H9 (cell line): ENCODE results near the gene MARCHF7. TPM values are rescaled to one million over a fixed set of nuclear protein-coding genes. Genes with fewer than 3 reads are reported as not detected.

Experiments
- DNase-seq: peaks from one replicate; pipeline ENCODE4 v3.0.0-alpha.2; 2017
- H2AFZ ChIP-seq: one replicate; pipeline ENCODE4 v1.6.1; 2013; ENCODE audit warnings: mild to moderate bottlenecking, low read length, control low read depth, moderate library complexity
- H2AK5ac ChIP-seq: 2 replicates; pipeline ENCODE4 v1.6.1; 2013; ENCODE audit warnings: low read length, control low read depth, mixed read lengths; ENCODE audit not compliant: insufficient read length
- H2BK120ac ChIP-seq: one replicate; pipeline ENCODE4 v1.6.1; 2013; ENCODE audit warnings: low read depth, mild to moderate bottlenecking, low read length, control low read depth, inconsistent platforms; ENCODE audit not compliant: poor library complexity, severe bottlenecking
- H2BK12ac ChIP-seq: 2 replicates; pipeline ENCODE4 v1.6.1; 2013; ENCODE audit warnings: low read length, control low read depth, mixed read lengths, low read depth; ENCODE audit not compliant: insufficient read length
- H2BK15ac ChIP-seq: 2 replicates; pipeline ENCODE4 v1.6.1; 2013; ENCODE audit warnings: low read depth, low read length, control low read depth
- H2BK20ac ChIP-seq: one replicate; pipeline ENCODE4 v1.6.1; 2013; ENCODE audit warnings: low read depth, mild to moderate bottlenecking, low read length, control low read depth, inconsistent platforms; ENCODE audit not compliant: poor library complexity, severe bottlenecking
- H2BK5ac ChIP-seq: 2 replicates; pipeline ENCODE4 v1.6.1; 2013; ENCODE audit warnings: low read length, control low read depth, mixed read lengths; ENCODE audit not compliant: insufficient read length
- H3K14ac ChIP-seq: 2 replicates; pipeline ENCODE4 v1.6.1; 2013; ENCODE audit warnings: low read length, control low read depth; ENCODE audit not compliant: insufficient read depth
- H3K18ac ChIP-seq: 2 replicates; pipeline ENCODE4 v1.6.1; 2013; ENCODE audit warnings: low read depth, mild to moderate bottlenecking, mixed read lengths, low read length, control low read depth; ENCODE audit not compliant: insufficient read length
- H3K23ac ChIP-seq: 2 replicates; pipeline ENCODE4 v1.6.1; 2013; ENCODE audit warnings: low read length, control low read depth, mixed read lengths, low read depth; ENCODE audit not compliant: insufficient read length
- H3K23me2 ChIP-seq: 2 replicates; pipeline ENCODE4 v1.6.1; 2013; ENCODE audit warnings: low read depth, mild to moderate bottlenecking, mixed read lengths, low read length, control low read depth; ENCODE audit not compliant: insufficient read length, poor library complexity, severe bottlenecking
- H3K27ac ChIP-seq: 2 replicates; pipeline ENCODE4 v1.5.1; 2013; ENCODE audit warnings: low read length, control low read depth, mixed read lengths, low read depth; ENCODE audit not compliant: insufficient read length
- H3K27me3 ChIP-seq: 2 replicates; pipeline ENCODE4 v1.6.1; 2013; ENCODE audit warnings: low read length, control low read depth, inconsistent platforms; ENCODE audit not compliant: insufficient read depth
- H3K4ac ChIP-seq: 2 replicates; pipeline ENCODE4 v1.6.1; 2013; ENCODE audit warnings: low read depth, mild to moderate bottlenecking, control low read depth, inconsistent platforms, low read length, moderate library complexity
- H3K4me1 ChIP-seq: 2 replicates; pipeline ENCODE4 v1.6.1; 2013; ENCODE audit warnings: low read length, control low read depth, inconsistent platforms; ENCODE audit not compliant: insufficient read depth
- H3K4me2 ChIP-seq: 2 replicates; pipeline ENCODE4 v1.6.1; 2013; ENCODE audit warnings: low read length, control low read depth, mixed read lengths; ENCODE audit not compliant: insufficient read length, insufficient read depth
- H3K56ac ChIP-seq: 2 replicates; pipeline ENCODE4 v1.6.1; 2013; ENCODE audit warnings: low read depth, mild to moderate bottlenecking, mixed read lengths, low read length, control low read depth; ENCODE audit not compliant: insufficient read length
- H3K79me1 ChIP-seq: 2 replicates; pipeline ENCODE4 v1.6.1; 2013; ENCODE audit warnings: low read depth, mild to moderate bottlenecking, moderate library complexity, low read length, control low read depth, inconsistent platforms; ENCODE audit not compliant: insufficient read depth, poor library complexity, severe bottlenecking
- H3K79me2 ChIP-seq: 2 replicates; pipeline ENCODE4 v1.6.1; 2013; ENCODE audit warnings: low read length, control low read depth, inconsistent platforms; ENCODE audit not compliant: insufficient read depth
- H3K9ac ChIP-seq: 2 replicates; pipeline ENCODE4 v1.6.1; 2013; ENCODE audit warnings: low read length, control low read depth, mixed read lengths; ENCODE audit not compliant: insufficient read length; ENCODE audit errors: extremely low read depth
- H3K9me3 ChIP-seq: one replicate; pipeline ENCODE4 v1.6.1; 2013; ENCODE audit warnings: low read depth, low read length, inconsistent platforms; ENCODE audit not compliant: control insufficient read depth
- H3T11ph ChIP-seq: one replicate; pipeline ENCODE4 v1.6.1; 2013; ENCODE audit warnings: mild to moderate bottlenecking, low read length, control low read depth, inconsistent platforms
- H4K20me1 ChIP-seq: one replicate; pipeline ENCODE4 v1.6.1; 2013; ENCODE audit not compliant: control insufficient read depth, insufficient read length, insufficient read depth
- H4K5ac ChIP-seq: 2 replicates; pipeline ENCODE4 v1.6.1; 2013; ENCODE audit warnings: low read depth, mild to moderate bottlenecking, mixed read lengths, low read length, control low read depth; ENCODE audit not compliant: insufficient read length
- H4K8ac ChIP-seq: replicated peaks from 2 replicates; pipeline ENCODE4 v1.6.1; 2013; ENCODE audit warnings: low read length, control low read depth, mixed read lengths, low read depth; ENCODE audit not compliant: insufficient read length
- H4K91ac ChIP-seq: 2 replicates; pipeline ENCODE4 v1.6.1; 2013; ENCODE audit warnings: low read depth, mild to moderate bottlenecking, moderate library complexity, mixed read lengths, low read length, control low read depth; ENCODE audit not compliant: insufficient read length
- H3K27ac Mint-ChIP-seq, 3 experiments: 2 replicates in 2 of 3; 3 replicates in 1 of 3; pipeline ENCODE4 v1.8.0; 2020 to 2021; ENCODE audit warnings: mixed read lengths in 3 of 3, mild to moderate bottlenecking in 1 of 3, moderate library complexity in 1 of 3
- H3K27me3 Mint-ChIP-seq: 2 replicates; pipeline ENCODE4 v1.8.0; 2021; ENCODE audit warnings: low read depth, mild to moderate bottlenecking, moderate library complexity, mixed read lengths
- H3K36me3 Mint-ChIP-seq, 3 experiments: 2 replicates in 2 of 3; 3 replicates in 1 of 3; pipeline ENCODE4 v1.8.0; 2020 to 2021; ENCODE audit warnings: low read depth in 3 of 3, mixed read lengths in 3 of 3; ENCODE audit not compliant: insufficient read depth in 1 of 3
- H3K4me1 Mint-ChIP-seq, 2 experiments: 2 replicates each; pipeline ENCODE4 v1.8.0; 2020; ENCODE audit warnings: mixed read lengths in 2 of 2
- H3K4me3 Mint-ChIP-seq, 2 experiments: 2 replicates in 1 of 2; 3 replicates in 1 of 2; pipeline ENCODE4 v1.8.0; 2020 to 2021; ENCODE audit warnings: mild to moderate bottlenecking in 2 of 2, mixed read lengths in 2 of 2, moderate library complexity in 1 of 2
- H3K9me3 Mint-ChIP-seq, 2 experiments: 2 replicates in 1 of 2; 3 replicates in 1 of 2; pipeline ENCODE4 v1.8.0; 2020; ENCODE audit warnings: mild to moderate bottlenecking in 2 of 2, mixed read lengths in 2 of 2, moderate library complexity in 1 of 2
- total RNA-seq: library from RNA; stranded (reverse); gene quantifications from 2 replicates; pipeline ENCODE4 v1.2.1, GENCODE V29; 2021
- TF ChIP-seq, protein P1 (sequence below): fragments of 200-600 bp; sonication (generic); conservative IDR thresholded peaks from 3 replicates; pipeline ENCODE4 v1.8.0; 2021; ENCODE audit warnings: antibody characterized with exemption, mild to moderate bottlenecking

Gene MARCHF7
- total RNA-seq, 1 experiment from 2014 or later: 111 TPM

DNA sequence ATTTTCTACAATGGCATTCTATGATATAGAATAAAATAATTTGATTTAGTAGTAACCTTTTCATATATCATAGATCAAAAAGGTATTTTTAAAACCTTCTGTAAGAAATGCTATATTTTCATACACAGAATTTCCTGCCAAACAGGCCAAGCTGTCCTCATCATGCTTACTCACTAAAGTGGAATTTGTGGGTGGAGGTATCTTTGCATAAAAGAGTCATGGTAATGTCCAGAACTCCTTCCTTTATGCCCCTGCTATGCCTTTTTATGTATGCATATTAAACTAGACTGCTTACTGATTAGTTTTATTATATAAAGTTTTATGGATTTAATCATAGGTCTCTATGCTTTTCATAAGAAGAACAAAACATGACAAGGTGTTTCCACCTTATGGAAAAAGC, 27.5 kb upstream of the MARCHF7 start:
- Histone ChIP-seq H3K23ac (no peak overlapping the region), H3K18ac (no peak overlapping the region), H2BK15ac (no peak overlapping the region), H2AK5ac (no peak overlapping the region), H3K9me3 (no peaks in the 10 kb centered on the region), H3K27me3 (no peaks in the 10 kb centered on the region), H4K8ac (no peak overlapping the region), H3K4ac (no peak overlapping the region), H2AFZ (no peak overlapping the region), H2BK5ac (no peak overlapping the region), H3K14ac (no peak overlapping the region), H3K27ac (no peak overlapping the region), H3K56ac (no peak overlapping the region), H3K4me2 (no peak overlapping the region), H2BK120ac (no peak overlapping the region), H3T11ph (no peak overlapping the region), H4K5ac (no peak overlapping the region), H4K91ac (no peak overlapping the region), H3K4me1 (no peaks in the 10 kb centered on the region), H3K9ac (no peak overlapping the region), H3K23me2 (no peaks in the 10 kb centered on the region), H2BK12ac (no peak overlapping the region), H2BK20ac (no peak overlapping the region), H3K79me1 (no peaks in the 10 kb centered on the region), H4K20me1 (no peaks in the 10 kb centered on the region), H3K79me2 (no peaks in the 10 kb centered on the region)
- H3K9me3 Mint-ChIP-seq: no peaks in the 10 kb centered on the region
- no peaks in the 10 kb centered on the region for H3K27me3 Mint-ChIP-seq
- no peak overlapping the region for H3K4me3 Mint-ChIP-seq
- no peak for DNase-seq
- H3K27ac Mint-ChIP-seq: no peak overlapping the region
- TF ChIP-seq, protein P1, sequence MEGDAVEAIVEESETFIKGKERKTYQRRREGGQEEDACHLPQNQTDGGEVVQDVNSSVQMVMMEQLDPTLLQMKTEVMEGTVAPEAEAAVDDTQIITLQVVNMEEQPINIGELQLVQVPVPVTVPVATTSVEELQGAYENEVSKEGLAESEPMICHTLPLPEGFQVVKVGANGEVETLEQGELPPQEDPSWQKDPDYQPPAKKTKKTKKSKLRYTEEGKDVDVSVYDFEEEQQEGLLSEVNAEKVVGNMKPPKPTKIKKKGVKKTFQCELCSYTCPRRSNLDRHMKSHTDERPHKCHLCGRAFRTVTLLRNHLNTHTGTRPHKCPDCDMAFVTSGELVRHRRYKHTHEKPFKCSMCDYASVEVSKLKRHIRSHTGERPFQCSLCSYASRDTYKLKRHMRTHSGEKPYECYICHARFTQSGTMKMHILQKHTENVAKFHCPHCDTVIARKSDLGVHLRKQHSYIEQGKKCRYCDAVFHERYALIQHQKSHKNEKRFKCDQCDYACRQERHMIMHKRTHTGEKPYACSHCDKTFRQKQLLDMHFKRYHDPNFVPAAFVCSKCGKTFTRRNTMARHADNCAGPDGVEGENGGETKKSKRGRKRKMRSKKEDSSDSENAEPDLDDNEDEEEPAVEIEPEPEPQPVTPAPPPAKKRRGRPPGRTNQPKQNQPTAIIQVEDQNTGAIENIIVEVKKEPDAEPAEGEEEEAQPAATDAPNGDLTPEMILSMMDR: no peak
- no peaks in the 10 kb centered on the region; a peak in 1 of 7 replicates for H3K36me3 Mint-ChIP-seq
- H3K4me1 Mint-ChIP-seq: peaks cover 12 to 13% of the 10 kb centered on the region in 2 experiments; a peak in 3 of 4 replicates
